B cell (primary cell): ENCODE data around the gene LSM14A.

Experiments used
- CTCF ChIP-seq: fragments of 200-600 bp; IDR thresholded peaks from one replicate; pipeline ENCODE4 v1.8.0; 2022; ENCODE audit warnings: antibody characterized with exemption, mild to moderate bottlenecking
- EZH2 ChIP-seq: IDR thresholded peaks from 2 replicates; pipeline ENCODE4 v1.6.1; 2012; ENCODE audit warnings: borderline replicate concordance, low read depth, mild to moderate bottlenecking, moderate library complexity, low read length; ENCODE audit not compliant: insufficient read depth, poor library complexity, severe bottlenecking

GRCh38 chr19:34186205-34186604 is 13.9 kb downstream of the LSM14A start:
- TF ChIP-seq EZH2 (no peak), CTCF (no peak)
